Measurements from ENCODE around the gene SUN2. TPM values are rescaled to one million over a fixed set of nuclear protein-coding genes. Genes with fewer than 3 reads are reported as not detected.

SUN2 gene
- total RNA-seq, 3 donors from 2014 or later, result 173 to 577 (median 266) TPM

GRCh38 chr22:38789606-38790005, 33.8 kb upstream of the SUN2 start:
- no peak for DNase-seq (ENCODE audit: low spot score in 2 of 2)
- H3K27ac ChIP-seq, result peak overlapping the region in 1 of 2 donors; percentile 77
- H3K27me3 ChIP-seq, result no peaks in the 10 kb centered on the region
- TF ChIP-seq CTCF (IDR thresholded peaks at IDR 0.05), result no peak
- TF ChIP-seq POLR2A (IDR thresholded peaks at IDR 0.05), result no peak
- TF ChIP-seq POLR2AphosphoS5 (IDR thresholded peaks at IDR 0.05), result no peak
- no peaks in the 10 kb centered on the region for H3K36me3 ChIP-seq
- H3K9me3 ChIP-seq, result no peaks in the 10 kb centered on the region
- intact Hi-C loops (cut with DNase I; ENCODE audit: low total_unique reads), result no loop called here
- no peak overlapping the region for H3K4me3 ChIP-seq
- H3K4me1 ChIP-seq, result peaks cover 3 to 8% of the 10 kb centered on the region in 2 donors

GRCh38 chr22:38788846-38789245, 33.0 kb upstream of the SUN2 start:
- Histone ChIP-seq H3K27ac (peak overlapping the region; percentile 77 to 86), H3K4me1 (peaks cover 3 to 8% of the 10 kb centered on the region in 2 donors), H3K9me3 (no peaks in the 10 kb centered on the region), H3K4me3 (peak overlapping the region in 1 of 3 donors; percentile 2), H3K36me3 (no peaks in the 10 kb centered on the region), H3K27me3 (no peaks in the 10 kb centered on the region)
- DNase-seq (ENCODE audit: low spot score in 2 of 2), result no peak
- TF ChIP-seq POLR2A (IDR thresholded peaks at IDR 0.05) (no peak), POLR2AphosphoS5 (IDR thresholded peaks at IDR 0.05) (no peak), CTCF (IDR thresholded peaks at IDR 0.05) (no peak)
- intact Hi-C loops (cut with DNase I; ENCODE audit: low total_unique reads), result no loop called here

- Histone ChIP-seq H3K4me1 (peaks cover 3 to 8% of the 10 kb centered on the region in 2 donors), H3K27ac (peak overlapping the region; percentile 77 to 86), H3K9me3 (no peaks in the 10 kb centered on the region), H3K4me3 (peak overlapping the region in 1 of 3 donors; percentile 2), H3K36me3 (no peaks in the 10 kb centered on the region), H3K27me3 (no peaks in the 10 kb centered on the region)
- TF ChIP-seq POLR2A (IDR thresholded peaks at IDR 0.05) (no peak), CTCF (IDR thresholded peaks at IDR 0.05) (peak in 1 of 3 donors; percentile 15), POLR2AphosphoS5 (IDR thresholded peaks at IDR 0.05) (peak in 1 of 3 donors; percentile 21)
- intact Hi-C loops (cut with DNase I; ENCODE audit: low total_unique reads), result no loop called here
- DNase-seq (ENCODE audit: low spot score in 2 of 2), result peak in 1 of 2 donors; percentile 55
Observed at GRCh38 chr22:38788021-38788816, 32.4 kb upstream of the SUN2 start.

GRCh38 chr22:38786631-38787030, 30.8 kb upstream of the SUN2 start:
- Histone ChIP-seq H3K9me3 (no peaks in the 10 kb centered on the region), H3K27ac (peak overlapping the region in 1 of 2 donors; percentile 13), H3K4me3 (no peak overlapping the region), H3K4me1 (peaks cover 3 to 8% of the 10 kb centered on the region in 2 donors), H3K36me3 (no peaks in the 10 kb centered on the region), H3K27me3 (no peaks in the 10 kb centered on the region)
- no peak for DNase-seq (ENCODE audit: low spot score in 2 of 2)
- intact Hi-C loops (cut with DNase I; ENCODE audit: low total_unique reads), result no loop called here
- TF ChIP-seq POLR2AphosphoS5 (IDR thresholded peaks at IDR 0.05) (no peak), CTCF (IDR thresholded peaks at IDR 0.05) (no peak), POLR2A (IDR thresholded peaks at IDR 0.05) (no peak)

GRCh38 chr22:38784856-38785255, 29.1 kb upstream of the SUN2 start:
- intact Hi-C loops (cut with DNase I; ENCODE audit: low total_unique reads), result no loop called here
- no peak overlapping the region for H3K27ac ChIP-seq

More at GRCh38 chr22:38784856-38785255, 29.1 kb upstream of the SUN2 start:
- no peak for DNase-seq (ENCODE audit: low spot score in 2 of 2)
- H3K4me1 ChIP-seq, result peaks cover 3 to 8% of the 10 kb centered on the region in 2 donors
- no peak for TF ChIP-seq POLR2AphosphoS5 (IDR thresholded peaks at IDR 0.05)
- no peak for TF ChIP-seq CTCF (IDR thresholded peaks at IDR 0.05)
- TF ChIP-seq POLR2A (IDR thresholded peaks at IDR 0.05), result no peak
- no peaks in the 10 kb centered on the region for H3K27me3 ChIP-seq
- H3K4me3 ChIP-seq, result no peak overlapping the region
- H3K9me3 ChIP-seq, result no peaks in the 10 kb centered on the region
- no peaks in the 10 kb centered on the region for H3K36me3 ChIP-seq
